IMR-90 (cell line): ENCODE data around the gene CASZ1. TPM values are rescaled to one million over a fixed set of nuclear protein-coding genes. Genes with fewer than 3 reads are reported as not detected.

Source experiments
- ATAC-seq: fragments of 200-7000 bp; cut with Tn5 transposase; 2 replicates; pipeline ENCODE4 v1.9.1; 2020; ENCODE audit warnings: low read depth, mild to moderate bottlenecking, moderate library complexity
- BruUV-seq: library from RNA; stranded (reverse); fragments of 400-500 nt; replicated peaks from 2 replicates; lab custom pipeline; 2021; lab: Mats Ljungman, UMichigan
- CTCF ChIA-PET: fragments of 300-600 bp; formaldehyde crosslinking; extraction: SDS; loops from one replicate; lab custom pipeline; 2021; ENCODE audit warnings: antibody characterized with exemption; lab: Yijun Ruan, JAX
- POLR2A ChIA-PET: fragments of 300-600 bp; sonication (Branson Sonifier 250); formaldehyde crosslinking; loops from one replicate; lab custom pipeline; 2022; ENCODE audit warnings: antibody characterized with exemption; ENCODE audit not compliant: unreplicated experiment; lab: Charles Lee
- DNase-seq: peaks from one replicate; pipeline ENCODE4 v3.0.0; 2013
- H2AFZ ChIP-seq: replicated peaks from 2 replicates; pipeline ENCODE3; 2013; ENCODE audit warnings: low read length, mild to moderate bottlenecking; ENCODE audit not compliant: poor library complexity
- H2AK5ac ChIP-seq: 2 replicates; pipeline ENCODE4 v1.6.1; 2013; ENCODE audit warnings: low read depth, low read length, inconsistent platforms
- H2AK9ac ChIP-seq: replicated peaks from 2 replicates; pipeline ENCODE3; 2013; ENCODE audit warnings: mild to moderate bottlenecking, low read depth, low read length, moderate library complexity; ENCODE audit not compliant: poor library complexity
- H2BK120ac ChIP-seq: 2 replicates; pipeline ENCODE4 v1.6.1; 2013; ENCODE audit warnings: low read depth, low read length, inconsistent platforms
- H2BK15ac ChIP-seq: 3 replicates; pipeline ENCODE4 v1.6.1; 2013; ENCODE audit warnings: low read depth, low read length, inconsistent platforms
- H2BK20ac ChIP-seq: 2 replicates; pipeline ENCODE4 v1.6.1; 2013; ENCODE audit warnings: low read depth, mild to moderate bottlenecking, inconsistent platforms, low read length, moderate library complexity
- H2BK5ac ChIP-seq: 2 replicates; pipeline ENCODE4 v1.6.1; 2013; ENCODE audit warnings: mild to moderate bottlenecking, low read depth, low read length, inconsistent platforms; ENCODE audit not compliant: poor library complexity, severe bottlenecking
- H3K14ac ChIP-seq: replicated peaks from 2 replicates; pipeline ENCODE4 v1.6.1; 2013; ENCODE audit warnings: low read depth, low read length, inconsistent platforms
- H3K18ac ChIP-seq: 2 replicates; pipeline ENCODE4 v1.6.1; 2013; ENCODE audit warnings: low read depth, low read length, control low read depth
- H3K23ac ChIP-seq: 2 replicates; pipeline ENCODE4 v1.6.1; 2013; ENCODE audit warnings: low read depth, low read length, inconsistent platforms
- H3K27ac ChIP-seq: 2 replicates; pipeline ENCODE4 v1.5.1; 2013; ENCODE audit warnings: mild to moderate bottlenecking, control low read depth, low read length; ENCODE audit not compliant: insufficient read depth
- H3K27me3 ChIP-seq: 2 replicates; pipeline ENCODE4 v1.6.1; 2013; ENCODE audit warnings: low read length; ENCODE audit not compliant: control insufficient read depth, insufficient read depth
- H3K36me3 ChIP-seq: 2 replicates; pipeline ENCODE4 v1.6.1; 2013; ENCODE audit warnings: low read length, mixed read lengths; ENCODE audit not compliant: control insufficient read depth, insufficient read depth
- H3K4ac ChIP-seq: 2 replicates; pipeline ENCODE4 v1.6.1; 2013; ENCODE audit warnings: low read depth, low read length, inconsistent platforms
- H3K4me1 ChIP-seq: 2 replicates; pipeline ENCODE4 v1.6.1; 2013; ENCODE audit warnings: low read length, mixed read lengths; ENCODE audit not compliant: control insufficient read depth, insufficient read depth
- H3K4me2 ChIP-seq: 2 replicates; pipeline ENCODE4 v1.6.1; 2013; ENCODE audit warnings: low read depth, mild to moderate bottlenecking, control low read depth, low read length, moderate library complexity
- H3K4me3 ChIP-seq: 2 replicates; pipeline ENCODE4 v1.5.1; 2013; ENCODE audit warnings: low read depth, mild to moderate bottlenecking, control low read depth, low read length, moderate library complexity; ENCODE audit not compliant: insufficient read depth
- H3K56ac ChIP-seq: 2 replicates; pipeline ENCODE4 v1.6.1; 2013; ENCODE audit warnings: low read length, inconsistent platforms; ENCODE audit not compliant: insufficient read depth; ENCODE audit errors: extremely low read depth
- H3K79me1 ChIP-seq, 2 experiments: 2 replicates each; pipeline ENCODE4 v1.6.1; 2013; ENCODE audit warnings: low read length in 2 of 2, inconsistent platforms in 1 of 2, low read depth in 1 of 2
- H3K9ac ChIP-seq: 2 replicates; pipeline ENCODE4 v1.6.1; 2013; ENCODE audit warnings: low read depth, low read length, control low read depth
- H3K9me1 ChIP-seq: 2 replicates; pipeline ENCODE4 v1.6.1; 2013; ENCODE audit warnings: low read length, inconsistent platforms; ENCODE audit not compliant: insufficient read depth
- H3K9me3 ChIP-seq: 2 replicates; pipeline ENCODE4 v1.6.1; 2013; ENCODE audit warnings: low read length; ENCODE audit not compliant: control insufficient read depth, insufficient read depth
- H4K20me1 ChIP-seq: 2 replicates; pipeline ENCODE4 v1.6.1; 2013; ENCODE audit warnings: low read length, inconsistent platforms; ENCODE audit not compliant: insufficient read depth
- H4K5ac ChIP-seq: 2 replicates; pipeline ENCODE4 v1.6.1; 2013; ENCODE audit warnings: mild to moderate bottlenecking, low read depth, low read length, control low read depth
- H4K8ac ChIP-seq, 2 experiments: 2 replicates each; pipeline ENCODE4 v1.6.1; 2013; ENCODE audit warnings: low read depth in 2 of 2, low read length in 2 of 2, control low read depth in 1 of 2, inconsistent platforms in 1 of 2
- H4K91ac ChIP-seq: 2 replicates; pipeline ENCODE4 v1.6.1; 2013; ENCODE audit warnings: low read depth, low read length, inconsistent platforms; ENCODE audit not compliant: insufficient read depth
- BHLHE40 ChIP-seq: fragments of 150-350 bp; IDR thresholded peaks from 2 replicates; pipeline ENCODE4 v1.6.1; 2016; ENCODE audit warnings: mild to moderate bottlenecking, low read depth, low read length
- CTCF ChIP-seq: conservative IDR thresholded peaks from 2 replicates; pipeline ENCODE4 v1.5.1; 2012; ENCODE audit warnings: mild to moderate bottlenecking, low read depth, low read length, improper control_type of control experiment
- FOS ChIP-seq: fragments of 150-350 bp; IDR thresholded peaks from 2 replicates; pipeline ENCODE4 v1.6.1; 2016; ENCODE audit warnings: low read depth, low read length
- MXI1 ChIP-seq: IDR thresholded peaks from 2 replicates; pipeline ENCODE4 v1.6.1; 2012; ENCODE audit warnings: low read depth, mild to moderate bottlenecking, low read length, moderate library complexity, borderline replicate concordance
- POLR2A ChIP-seq: IDR thresholded peaks from 2 replicates; pipeline ENCODE4 v1.6.1; 2012; ENCODE audit warnings: mild to moderate bottlenecking, low read depth, low read length
- RCOR1 ChIP-seq: IDR thresholded peaks from 2 replicates; pipeline ENCODE4 v1.6.1; 2012; ENCODE audit warnings: mild to moderate bottlenecking, low read length, improper control_type of control experiment; ENCODE audit not compliant: insufficient replicate concordance
- RFX5 ChIP-seq: IDR thresholded peaks from 2 replicates; pipeline ENCODE4 v1.8.0; 2012; ENCODE audit warnings: low read depth, mild to moderate bottlenecking, low read length, moderate library complexity
- WGBS, 2 experiments: methylation state at CpG; one replicate each; pipeline versions ENCODE4 v1.1.5 to v1.1.7; 2013; ENCODE audit warnings: missing lambda C conversion rate in 2 of 2; ENCODE audit not compliant: insufficient read length in 1 of 2; ENCODE audit errors: extremely low coverage in 2 of 2; 5-methylcytosine and 5-hydroxymethylcytosine counted together
- dilution Hi-C: fragments of 300-500 bp; cut with HindIII; formaldehyde crosslinking; loops from one replicate; pipeline ENCODE4 v1.14.3; 2018; ENCODE audit warnings: low sequenced_read_pairs; ENCODE audit not compliant: unreplicated experiment
- in situ Hi-C: fragments of 300-500 bp; cut with MboI; formaldehyde crosslinking; loops from 3 replicates; pipeline ENCODE4 v1.14.3; 2019; ENCODE audit warnings: low sequenced_read_pairs, inconsistent platforms, mixed read lengths
- intact Hi-C: fragments of 100-400 bp; cut with micrococcal nuclease; formaldehyde crosslinking; loops from 2 replicates; pipeline ENCODE4 v1.10.0; 2022
- polyA plus RNA-seq, 3 experiments: library from polyadenylated mRNA; depleted of rRNA; stranded (reverse); fragments of >200 nt; gene quantifications; 2 replicates each; pipeline ENCODE4 v1.2.3, GENCODE V29; 2012; ENCODE audit warnings: low replicate concordance in 1 of 3
- total RNA-seq: library from RNA; depleted of rRNA; stranded (reverse); fragments of >200 nt; gene quantifications from 2 replicates; pipeline ENCODE4 v1.2.3, GENCODE V29; 2012

The CASZ1 gene
- total and polyA plus RNA-seq, 2 of the 4 experiments (the other 2 are of a cell fraction), result 0.18 to 0.24 TPM

DNA sequence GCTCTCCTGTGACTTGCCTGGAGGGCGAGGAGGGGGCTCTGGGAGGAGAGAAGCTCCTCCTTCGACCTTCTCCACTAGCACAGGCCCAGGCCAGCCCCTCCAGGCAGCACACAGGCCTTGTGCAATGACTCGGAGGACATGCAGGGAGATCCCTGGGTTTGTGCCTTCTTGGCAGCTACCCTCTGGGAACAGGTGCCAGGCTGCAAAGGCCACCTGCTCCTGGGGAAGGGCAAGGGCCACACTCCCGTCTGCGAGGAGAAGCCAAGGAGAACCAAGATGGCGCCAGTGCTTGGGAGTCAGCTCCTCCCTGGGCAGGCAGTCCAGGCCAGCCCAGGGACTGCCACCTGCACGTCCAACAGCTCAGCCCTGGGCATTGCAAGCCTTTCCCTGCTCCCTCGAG is 15.3 kb downstream of the CASZ1 start:
- WGBS, 2 experiments, result 86% methylated on average over 4 of the region's 8 CpGs; no CpG with 5 or more reads in 1 of the 2 experiments
- Histone ChIP-seq H3K23ac (no peak overlapping the region), H2BK15ac (no peak overlapping the region), H2BK5ac (no peak overlapping the region), H3K4me3 (no peak overlapping the region), H3K4ac (no peak overlapping the region), H3K4me1 (no peaks in the 10 kb centered on the region), H3K27me3 (peaks cover 57% of the 10 kb centered on the region), H4K5ac (no peak overlapping the region), H2AK5ac (no peak overlapping the region), H4K20me1 (no peaks in the 10 kb centered on the region), H2AK9ac (no peak overlapping the region), H3K18ac (no peak overlapping the region), H3K4me2 (no peak overlapping the region), H3K14ac (no peak overlapping the region), H3K56ac (no peak overlapping the region), H3K9ac (no peak overlapping the region), H4K8ac (no peak overlapping the region), H3K36me3 (no peaks in the 10 kb centered on the region), H3K9me3 (no peaks in the 10 kb centered on the region), H2AFZ (no peak overlapping the region), H3K9me1 (no peaks in the 10 kb centered on the region), H3K27ac (no peak overlapping the region), H3K79me1 (no peaks in the 10 kb centered on the region), H2BK20ac (no peak overlapping the region), H4K91ac (no peak overlapping the region), H2BK120ac (no peak overlapping the region)
- TF ChIP-seq FOS (no peak), BHLHE40 (no peak), CTCF (no peak), POLR2A (no peak), RFX5 (no peak), RCOR1 (no peak), MXI1 (no peak)
- POLR2A ChIA-PET, result no interaction called here
- CTCF ChIA-PET, result no interaction called here
- intact Hi-C loops, result no loop called here
- no TSS peak for BruUV-seq
- dilution Hi-C loops, result no loop called here
- no peak for ATAC-seq
- in situ Hi-C loops, result no loop called here
- no peak for DNase-seq
